Upper lobe of left lung (tissue), 6 donors: ENCODE results near the gene JPT2. TPM values are rescaled to one million over a fixed set of nuclear protein-coding genes. Genes with fewer than 3 reads are reported as not detected.

ENCODE experiments used
- ATAC-seq, 2 donors: fragments of 200-7000 bp; cut with Tn5 transposase; one replicate each; pipeline ENCODE4 v1.9.1; 2022; ENCODE audit warnings: mild to moderate bottlenecking in 2 of 2, moderate library complexity in 2 of 2; ENCODE audit not compliant: low FRiP score in 2 of 2
- DNase-seq, 2 donors: peaks; one replicate each; pipeline ENCODE4 v3.0.0-alpha.2; 2019 to 2020
- H3K27ac ChIP-seq, 4 donors: fragments of 200-600 bp; sonication (generic); one replicate each; pipeline ENCODE4 v1.5.1; 2016 to 2019
- H3K27me3 ChIP-seq, 4 donors: fragments of 200-600 bp; sonication (generic); one replicate each; pipeline ENCODE4 v1.5.1; 2017 to 2019
- H3K36me3 ChIP-seq, 4 donors: fragments of 200-600 bp; sonication (generic); one replicate each; pipeline ENCODE4 v1.5.1; 2016 to 2019
- H3K4me1 ChIP-seq, 4 donors: fragments of 200-600 bp; sonication (generic); one replicate each; pipeline ENCODE4 v1.5.1; 2018 to 2019
- H3K4me3 ChIP-seq, 4 donors: fragments of 200-600 bp; sonication (generic); one replicate each; pipeline ENCODE4 v1.5.1; 2017 to 2019; ENCODE audit warnings: mild to moderate bottlenecking in 2 of 4, moderate library complexity in 1 of 4
- H3K9me3 ChIP-seq, 4 donors: fragments of 200-600 bp; sonication (generic); one replicate each; pipeline ENCODE4 v1.5.1; 2018 to 2019
- EP300 ChIP-seq, 4 donors: sonication (generic); formaldehyde crosslinking; IDR thresholded peaks; one replicate each; pipeline ENCODE4 v1.5.1; 2017; ENCODE audit warnings: antibody characterized with exemption in 4 of 4, control low read depth in 2 of 4
- POLR2A ChIP-seq, 4 donors: fragments of 450-650 bp; IDR thresholded peaks; one replicate each; pipeline ENCODE4 v1.5.1; 2016 to 2017; ENCODE audit warnings: antibody characterized with exemption in 4 of 4, mild to moderate bottlenecking in 2 of 4
- POLR2AphosphoS5 ChIP-seq, 2 donors: sonication (generic); formaldehyde crosslinking; IDR thresholded peaks; one replicate each; pipeline ENCODE4 v1.5.1; 2017; ENCODE audit warnings: antibody characterized with exemption in 2 of 2
- WGBS, 2 donors: methylation state at CpG; one replicate each; pipeline ENCODE4 v1.1.5; 2017 to 2018; 5-methylcytosine and 5-hydroxymethylcytosine counted together
- total RNA-seq, 6 donors: library from RNA; depleted of rRNA in 4 of 6; stranded (reverse); fragments of >200 nt in 4 of 6; gene quantifications; one replicate each; pipeline versions ENCODE4 v1.1.0 to v1.2.1, GENCODE V29; 2016 to 2021
- TF ChIP-seq, protein P1 (sequence below), 6 experiments: fragments of 450-650 bp in 4 of 6; fragments of 200-600 bp in 2 of 6; sonication (generic) in 2 of 6; IDR thresholded peaks; one replicate each; pipeline ENCODE4 v1.5.1; 2016 to 2019; ENCODE audit warnings: antibody characterized with exemption in 6 of 6
- donor health status: DM: no; HTN: no; CAD: no; lungs with moderate emphysema.
- donor health status: DM: no; HTN: yes; CAD: no; lungs with severe emphysema.

Gene JPT2
- total RNA-seq, 6 donors from 2014 or later: 15.8 to 60.5 (median 38.3) TPM

DNA sequence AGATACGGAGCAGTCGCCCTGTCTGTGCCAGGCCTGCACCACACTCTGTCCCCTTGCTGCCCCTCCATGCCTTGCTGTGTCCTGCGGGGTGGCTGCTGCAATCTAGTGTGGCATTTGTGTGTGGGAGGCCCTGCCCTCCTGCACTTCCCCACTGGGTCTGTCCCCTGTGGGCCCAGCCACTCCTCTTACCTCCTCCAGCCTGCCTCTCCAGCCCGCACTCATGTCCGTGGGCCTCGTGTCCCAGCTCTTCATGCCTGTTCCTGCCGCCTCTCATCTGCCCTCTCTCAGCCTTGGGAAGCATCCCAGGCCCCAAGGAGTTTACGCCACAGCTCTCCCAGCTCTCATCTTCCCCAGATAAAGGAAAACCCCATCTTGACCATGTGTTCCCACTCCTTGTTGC, 39.3 kb upstream of the JPT2 start:
- H3K4me1 ChIP-seq: peaks cover 0 to 17% (median 0%) of the 10 kb centered on the region in 4 donors
- no peak overlapping the region for H3K27ac ChIP-seq
- no peak for TF ChIP-seq POLR2A (IDR thresholded peaks at IDR 0.05)
- no peak for TF ChIP-seq EP300 (IDR thresholded peaks at IDR 0.05)
- TF ChIP-seq, protein P1, sequence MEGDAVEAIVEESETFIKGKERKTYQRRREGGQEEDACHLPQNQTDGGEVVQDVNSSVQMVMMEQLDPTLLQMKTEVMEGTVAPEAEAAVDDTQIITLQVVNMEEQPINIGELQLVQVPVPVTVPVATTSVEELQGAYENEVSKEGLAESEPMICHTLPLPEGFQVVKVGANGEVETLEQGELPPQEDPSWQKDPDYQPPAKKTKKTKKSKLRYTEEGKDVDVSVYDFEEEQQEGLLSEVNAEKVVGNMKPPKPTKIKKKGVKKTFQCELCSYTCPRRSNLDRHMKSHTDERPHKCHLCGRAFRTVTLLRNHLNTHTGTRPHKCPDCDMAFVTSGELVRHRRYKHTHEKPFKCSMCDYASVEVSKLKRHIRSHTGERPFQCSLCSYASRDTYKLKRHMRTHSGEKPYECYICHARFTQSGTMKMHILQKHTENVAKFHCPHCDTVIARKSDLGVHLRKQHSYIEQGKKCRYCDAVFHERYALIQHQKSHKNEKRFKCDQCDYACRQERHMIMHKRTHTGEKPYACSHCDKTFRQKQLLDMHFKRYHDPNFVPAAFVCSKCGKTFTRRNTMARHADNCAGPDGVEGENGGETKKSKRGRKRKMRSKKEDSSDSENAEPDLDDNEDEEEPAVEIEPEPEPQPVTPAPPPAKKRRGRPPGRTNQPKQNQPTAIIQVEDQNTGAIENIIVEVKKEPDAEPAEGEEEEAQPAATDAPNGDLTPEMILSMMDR (IDR thresholded peaks at IDR 0.05): no peak
- TF ChIP-seq POLR2AphosphoS5 (IDR thresholded peaks at IDR 0.05): no peak
- H3K27me3 ChIP-seq: no peaks in the 10 kb centered on the region
- no peaks in the 10 kb centered on the region for H3K9me3 ChIP-seq
- no peak for ATAC-seq
- DNase-seq: no peak
- peaks cover 31 to 95% (median 77%) of the 10 kb centered on the region in 4 donors for H3K36me3 ChIP-seq
- 88 to 96% methylated on average over 6 to 8 of the region's 8 CpGs for whole genome bisulfite sequencing, 2 donors
- no peak overlapping the region for H3K4me3 ChIP-seq

DNA sequence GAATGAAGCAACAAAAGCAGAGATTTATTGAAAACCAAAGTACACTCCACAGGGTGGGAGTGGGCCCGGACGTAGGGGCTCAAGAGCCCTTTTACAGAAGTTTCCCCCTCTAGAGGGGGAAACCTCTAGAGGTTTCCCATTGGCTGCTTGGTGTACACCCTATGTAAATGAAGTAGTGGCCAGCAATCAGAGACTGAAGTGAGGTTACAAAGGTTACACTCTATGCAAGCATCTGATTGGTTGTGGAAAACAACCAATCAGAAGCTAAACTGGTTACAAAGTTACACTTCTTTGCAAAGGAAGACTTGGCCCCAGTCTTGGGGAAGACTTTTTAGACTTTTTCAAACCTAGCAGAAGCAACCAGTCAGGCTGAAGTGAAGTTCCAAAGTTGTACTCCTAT, 38.8 kb upstream of the JPT2 start:
- peaks cover 28 to 95% (median 77%) of the 10 kb centered on the region in 4 donors for H3K36me3 ChIP-seq
- TF ChIP-seq, protein P1 (IDR thresholded peaks at IDR 0.05): no peak
- no peak for TF ChIP-seq EP300 (IDR thresholded peaks at IDR 0.05)
- no peak for TF ChIP-seq POLR2AphosphoS5 (IDR thresholded peaks at IDR 0.05)
- no peak for TF ChIP-seq POLR2A (IDR thresholded peaks at IDR 0.05)
- DNase-seq (no peak), ATAC-seq (no peak)
- peaks cover 0 to 17% (median 0%) of the 10 kb centered on the region in 4 donors for H3K4me1 ChIP-seq
- H3K9me3 ChIP-seq: no peaks in the 10 kb centered on the region
- peak overlapping the region in 1 of 4 donors; percentile 11 for H3K27ac ChIP-seq
- no peaks in the 10 kb centered on the region for H3K27me3 ChIP-seq
- 82 to 87% methylated on average over 2 of the region's 2 CpGs for WGBS, 2 donors
- H3K4me3 ChIP-seq: no peak overlapping the region

DNA sequence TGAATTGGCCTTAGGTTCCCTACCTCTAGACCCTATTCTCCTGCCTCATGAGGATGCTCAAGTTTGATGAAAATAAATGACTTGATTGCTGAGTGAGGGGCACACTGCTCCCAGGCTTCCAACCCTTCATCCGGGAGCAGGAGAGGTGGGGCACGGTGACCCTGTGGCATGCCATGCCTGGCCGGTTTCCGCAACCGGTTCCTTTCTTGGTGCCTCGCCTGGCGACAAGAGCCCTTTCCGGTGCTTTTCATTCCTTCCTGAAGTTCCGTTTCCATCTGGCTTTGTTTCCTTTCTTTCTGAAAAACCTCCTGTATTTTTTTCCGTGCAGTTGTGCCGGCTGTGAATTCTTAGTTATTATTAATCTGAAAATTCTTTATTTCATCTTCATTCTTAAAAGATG, 38.2 kb upstream of the JPT2 start:
- peaks cover 0 to 17% (median 0%) of the 10 kb centered on the region in 4 donors for H3K4me1 ChIP-seq
- no peak overlapping the region for H3K4me3 ChIP-seq
- no peak for ATAC-seq
- H3K27me3 ChIP-seq: no peaks in the 10 kb centered on the region
- 66 to 68% methylated on average over 11 of the region's 11 CpGs for WGBS, 2 donors
- peak overlapping the region in 1 of 4 donors; percentile 40 for H3K27ac ChIP-seq
- H3K36me3 ChIP-seq: peaks cover 28 to 94% (median 73%) of the 10 kb centered on the region in 4 donors
- no peak for TF ChIP-seq EP300 (IDR thresholded peaks at IDR 0.05)
- TF ChIP-seq POLR2AphosphoS5 (IDR thresholded peaks at IDR 0.05): no peak
- TF ChIP-seq POLR2A (IDR thresholded peaks at IDR 0.05): no peak
- TF ChIP-seq, protein P1 (IDR thresholded peaks at IDR 0.05): no peak
- no peaks in the 10 kb centered on the region for H3K9me3 ChIP-seq
- DNase-seq: no peak

DNA sequence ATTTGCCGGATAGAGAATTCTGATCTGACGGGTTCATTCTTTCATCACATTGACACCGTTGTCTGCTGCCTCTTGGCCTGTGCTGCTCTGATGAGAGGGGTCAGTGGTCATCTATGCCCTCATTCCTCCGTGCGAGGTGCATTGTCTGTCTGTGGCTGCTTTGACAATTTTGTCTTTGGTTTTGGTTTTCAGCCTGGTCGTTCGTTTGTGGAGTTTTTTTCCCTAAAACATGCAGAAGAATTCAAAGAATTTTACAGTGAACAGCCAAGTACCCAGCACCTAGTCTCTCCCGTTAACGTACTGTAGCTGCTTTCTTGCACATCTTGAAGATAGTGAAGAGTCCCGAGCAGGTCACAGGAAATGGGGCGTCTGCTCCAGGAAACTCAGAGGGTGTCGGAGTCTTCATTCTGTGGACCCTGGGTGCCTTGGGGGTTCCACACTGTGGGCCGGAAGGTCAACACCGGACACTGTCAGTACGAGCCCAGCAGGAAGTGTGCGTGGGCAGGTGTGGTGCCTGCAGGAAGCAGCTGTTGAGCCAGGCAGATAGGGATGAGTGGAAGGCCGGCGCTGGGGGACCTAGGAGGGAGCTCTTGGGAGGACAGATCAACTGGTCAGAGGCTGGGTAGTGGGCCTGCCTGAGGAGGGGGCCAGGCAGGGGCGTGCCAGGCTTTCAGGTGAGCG, 37.7 kb upstream of the JPT2 start:
- TF ChIP-seq POLR2AphosphoS5 (IDR thresholded peaks at IDR 0.05) (no peak), EP300 (IDR thresholded peaks at IDR 0.05) (no peak), POLR2A (IDR thresholded peaks at IDR 0.05) (no peak)
- TF ChIP-seq, protein P1 (IDR thresholded peaks at IDR 0.05): no peak
- DNase-seq (no peak), ATAC-seq (no peak)
- Histone ChIP-seq H3K4me3 (no peak overlapping the region), H3K36me3 (peaks cover 28 to 94% (median 73%) of the 10 kb centered on the region in 4 donors), H3K9me3 (no peaks in the 10 kb centered on the region), H3K27me3 (no peaks in the 10 kb centered on the region), H3K4me1 (peaks cover 0 to 17% (median 0%) of the 10 kb centered on the region in 4 donors), H3K27ac (peak overlapping the region in 3 of 4 donors; percentile 24 to 59 (median 40))
- WGBS, 2 donors: 59 to 65% methylated on average over 13 to 19 of the region's 20 CpGs

DNA sequence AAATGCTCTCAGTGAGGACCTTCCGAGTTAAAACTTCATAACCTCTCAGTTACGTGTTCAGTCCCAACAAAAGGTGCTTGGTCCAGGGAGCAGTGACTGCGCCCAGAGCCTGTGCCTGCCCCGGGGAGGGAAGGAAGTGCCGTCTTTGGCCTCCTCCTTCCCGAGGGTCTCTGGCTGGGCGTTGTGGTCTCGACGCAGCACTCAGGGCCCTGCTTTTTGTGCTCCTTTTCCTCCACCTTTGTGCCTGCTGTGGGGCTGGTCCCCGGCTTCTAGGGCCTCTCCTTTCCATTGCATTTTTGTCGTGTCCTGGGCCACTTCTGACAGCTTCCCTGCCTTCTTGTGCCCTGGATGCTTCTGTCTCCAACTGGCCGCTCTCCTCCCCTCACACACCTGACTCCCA, 36.8 kb upstream of the JPT2 start:
- no peak for TF ChIP-seq POLR2A (IDR thresholded peaks at IDR 0.05)
- no peak for TF ChIP-seq POLR2AphosphoS5 (IDR thresholded peaks at IDR 0.05)
- TF ChIP-seq, protein P1 (IDR thresholded peaks at IDR 0.05): no peak
- WGBS, 2 donors: 91 to 92% methylated on average over 12 of the region's 12 CpGs
- no peak overlapping the region for H3K27ac ChIP-seq
- DNase-seq (no peak), ATAC-seq (no peak)
- no peaks in the 10 kb centered on the region for H3K9me3 ChIP-seq
- H3K4me1 ChIP-seq: peaks cover 0 to 17% (median 0%) of the 10 kb centered on the region in 4 donors
- peaks cover 28 to 96% (median 74%) of the 10 kb centered on the region in 4 donors for H3K36me3 ChIP-seq
- H3K27me3 ChIP-seq: no peaks in the 10 kb centered on the region
- H3K4me3 ChIP-seq: no peak overlapping the region
